GM19240 (cell line): ENCODE measurements around the gene SOX1.

Experiments used
- DNase-seq: peaks from one replicate; pipeline ENCODE4 v3.0.0; 2011; ENCODE audit warnings: low spot score; ENCODE audit not compliant: insufficient read length

The SOX1 gene

DNA sequence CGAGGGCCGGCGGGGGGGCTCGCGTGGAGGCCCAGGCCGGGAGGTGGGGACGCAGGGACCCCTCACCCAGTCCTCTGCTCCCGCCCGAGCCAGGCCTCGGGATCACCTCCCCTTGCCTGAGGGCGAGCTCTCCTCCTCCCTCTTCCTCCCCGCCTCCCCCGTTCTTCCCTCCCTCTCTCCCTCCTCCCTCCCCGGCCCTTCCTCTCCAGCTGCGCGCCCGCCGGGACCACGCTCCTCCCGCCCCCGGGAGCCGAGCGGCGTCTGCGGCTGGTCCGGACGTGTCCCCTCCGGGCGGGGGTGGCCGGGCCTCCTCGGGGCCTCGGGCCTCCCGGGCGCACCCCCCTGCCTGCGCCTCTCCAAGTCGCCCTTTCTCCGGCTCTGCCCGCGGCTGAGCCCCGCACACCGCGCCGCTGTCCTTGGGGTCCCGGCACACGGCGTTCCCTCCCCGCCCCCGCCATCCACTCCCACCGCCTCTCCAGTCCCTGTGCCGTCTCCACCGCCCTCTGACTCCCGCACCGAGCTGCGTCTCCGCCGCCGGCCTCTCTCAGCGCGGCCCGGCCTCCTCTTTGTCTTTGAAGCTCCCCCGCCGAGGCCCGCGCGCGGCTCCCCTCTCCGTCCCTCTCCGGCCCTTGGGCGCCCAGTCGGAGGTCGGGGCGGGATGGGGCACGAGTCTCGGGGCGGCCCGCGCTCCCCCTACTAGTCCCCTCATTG lies 5.7 kb downstream of the SOX1 start:
- DNase-seq: no peak

DNA sequence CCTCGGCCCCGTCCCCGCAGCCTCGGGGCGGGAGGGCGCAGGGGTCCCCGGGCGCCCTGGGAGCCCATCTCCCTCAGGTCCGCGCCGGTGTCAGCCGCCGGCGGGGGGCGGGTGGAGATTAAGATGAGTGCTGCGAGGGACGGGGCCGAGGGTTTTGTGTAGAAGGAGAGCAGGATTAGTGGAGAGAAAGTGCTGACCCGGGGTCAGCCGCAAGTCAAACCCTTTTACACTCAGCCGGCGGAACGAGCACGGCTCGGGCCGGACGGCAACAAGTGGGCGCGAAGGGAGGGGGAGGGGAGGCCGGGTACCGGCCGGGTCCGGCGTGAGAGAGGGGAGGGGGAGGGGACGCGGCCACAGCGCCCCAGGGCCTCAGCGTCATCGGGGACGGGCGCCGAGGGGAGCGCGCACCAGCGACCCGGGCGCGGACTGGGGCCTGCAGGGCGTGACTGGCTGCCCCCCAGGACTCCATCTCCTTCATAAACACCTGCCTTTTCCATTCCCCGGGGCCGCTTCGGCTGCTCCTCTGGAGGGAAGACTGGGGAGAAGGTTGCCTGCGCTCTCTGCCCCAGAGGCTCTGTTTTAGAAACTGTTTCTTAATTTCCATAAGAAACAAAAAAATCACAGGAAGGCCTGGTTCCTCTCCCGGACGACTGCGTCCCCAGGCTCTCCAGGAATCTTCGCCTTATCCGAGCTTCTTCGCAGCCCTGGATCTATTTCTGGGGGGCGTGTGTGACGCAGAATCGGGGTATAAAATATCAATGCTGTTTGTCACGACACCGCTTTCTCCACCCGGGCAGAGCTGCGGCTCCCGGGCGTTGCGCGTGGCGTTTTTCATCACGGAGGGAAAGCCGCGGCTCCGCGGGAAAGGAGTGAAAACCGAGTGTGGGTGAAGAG lies 6.5 kb downstream of the SOX1 start:
- no peak for DNase-seq

DNA sequence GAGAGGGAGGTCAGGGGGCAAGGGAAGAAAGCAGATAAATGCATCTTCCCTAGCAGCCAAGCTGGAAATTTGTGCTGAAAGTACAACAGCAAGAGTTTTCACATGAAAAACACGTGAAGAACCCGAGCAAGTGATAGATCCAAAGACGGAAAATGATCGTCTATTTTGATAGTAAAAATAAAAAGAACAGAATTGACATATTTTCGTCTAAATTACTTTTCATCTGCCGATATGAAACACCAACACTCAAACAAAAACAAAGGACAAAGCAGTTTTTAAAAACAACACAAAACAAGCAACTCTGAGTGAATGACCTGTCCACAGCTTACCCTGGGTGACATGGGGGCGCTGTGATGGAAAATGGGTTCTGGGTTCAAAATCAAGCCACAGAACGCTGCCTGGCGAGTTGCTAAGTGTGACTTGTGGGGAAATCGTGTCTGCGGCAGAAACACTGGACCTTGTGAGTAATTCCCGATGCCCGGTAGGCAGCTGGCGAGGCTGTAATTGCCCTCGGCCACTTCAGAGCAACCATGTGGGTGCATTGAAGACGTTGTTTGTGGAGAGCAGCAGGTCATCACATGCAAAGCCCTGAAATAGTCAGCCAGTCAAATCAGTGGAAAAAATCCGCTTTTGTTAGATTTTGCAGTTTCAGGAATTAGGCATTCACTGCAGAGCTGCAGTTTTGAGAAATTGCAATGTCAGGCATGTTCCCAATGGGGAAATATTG lies 7.4 kb downstream of the SOX1 start:
- DNase-seq: no peak

DNA sequence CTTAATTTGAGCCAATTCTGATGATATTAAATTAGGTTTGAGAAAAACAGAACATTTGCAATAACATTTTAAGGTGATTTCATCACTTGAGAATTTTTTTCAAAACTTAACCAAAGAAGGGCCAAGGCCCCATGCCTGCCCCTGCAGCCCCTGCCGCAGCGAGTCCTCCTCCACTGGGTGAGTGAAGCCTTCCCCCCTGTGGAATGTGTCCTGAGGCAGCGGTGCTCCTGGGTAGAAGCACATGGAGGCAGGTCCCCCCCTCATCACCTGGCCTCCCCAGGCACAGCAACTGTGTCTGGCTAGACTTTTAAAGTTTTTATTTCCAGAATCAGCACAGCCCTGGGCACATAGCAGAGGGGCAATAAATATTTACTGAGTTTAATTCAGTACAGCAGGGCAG lies 10.8 kb downstream of the SOX1 start:
- DNase-seq: no peak

DNA sequence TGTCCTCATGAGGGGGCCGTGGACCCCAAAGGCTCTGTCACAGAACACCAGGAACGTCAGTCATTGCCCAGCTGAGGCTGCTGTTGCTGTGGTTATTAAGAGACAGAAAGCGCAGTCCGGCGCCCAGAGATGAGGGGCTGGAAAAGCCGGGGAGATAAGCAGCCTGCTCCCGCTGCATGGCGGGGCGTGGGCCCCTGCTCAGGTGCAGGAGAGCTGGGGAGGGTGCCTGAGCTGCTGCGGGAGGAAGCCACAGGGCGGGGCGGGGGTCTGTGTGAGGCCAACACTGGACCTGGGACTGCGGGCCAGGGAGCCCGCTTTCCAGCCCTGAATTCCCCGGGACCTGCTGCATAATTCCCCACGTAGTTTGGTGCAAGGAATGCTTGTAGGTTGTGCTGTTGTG lies 11.3 kb downstream of the SOX1 start:
- DNase-seq: no peak

DNA sequence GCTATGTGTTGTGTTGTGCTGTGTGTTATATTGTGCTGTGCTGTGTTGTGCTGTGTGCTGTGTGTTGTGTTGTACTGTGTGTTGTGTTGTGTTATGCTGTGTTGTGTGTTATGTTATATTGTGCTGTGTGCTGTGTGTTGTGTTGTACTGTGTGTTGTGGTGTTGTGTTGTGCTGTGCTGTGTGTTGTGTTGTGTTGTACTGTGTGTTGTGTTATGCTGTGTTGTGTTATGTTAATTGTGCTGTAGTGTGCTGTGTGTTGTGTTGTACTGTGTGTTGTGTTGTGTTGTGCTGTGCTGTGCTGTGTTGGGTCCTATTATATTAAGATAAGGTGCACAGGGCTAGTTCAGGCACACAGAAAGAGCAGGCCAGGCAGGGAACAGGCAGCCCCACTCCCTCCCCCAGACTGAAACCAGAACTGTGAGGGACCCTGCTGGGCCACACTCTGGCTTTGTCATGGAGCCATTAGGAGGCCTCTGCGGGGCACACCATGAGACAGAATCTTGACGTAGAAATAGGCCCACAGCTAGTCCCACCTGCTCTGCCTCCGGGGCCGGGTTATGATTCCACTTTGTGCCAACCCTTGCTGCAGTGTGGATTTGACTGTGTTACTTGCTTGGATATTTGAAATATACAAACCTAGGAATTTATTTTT lies 12.1 kb downstream of the SOX1 start:
- DNase-seq: no peak

DNA sequence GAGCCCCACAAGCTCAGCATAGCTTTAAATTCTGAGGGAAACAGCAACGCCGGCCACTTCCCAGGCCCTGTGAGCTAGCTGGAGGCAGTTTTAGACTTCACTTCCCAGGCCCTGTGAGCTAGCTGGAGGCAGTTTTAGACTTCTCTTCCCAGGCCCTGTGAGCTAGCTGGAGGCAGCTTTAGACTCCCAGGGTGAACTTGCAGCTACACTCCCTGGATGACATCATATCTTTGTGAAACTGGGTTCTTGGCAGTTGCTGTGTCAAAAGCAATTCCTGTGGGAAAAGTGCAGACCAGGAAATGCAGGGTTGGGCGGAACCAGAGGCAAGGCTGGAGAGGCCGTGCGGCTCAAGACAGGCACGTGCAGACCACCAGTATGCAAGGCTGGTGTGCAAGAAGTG lies 12.7 kb downstream of the SOX1 start:
- no peak for DNase-seq

DNA sequence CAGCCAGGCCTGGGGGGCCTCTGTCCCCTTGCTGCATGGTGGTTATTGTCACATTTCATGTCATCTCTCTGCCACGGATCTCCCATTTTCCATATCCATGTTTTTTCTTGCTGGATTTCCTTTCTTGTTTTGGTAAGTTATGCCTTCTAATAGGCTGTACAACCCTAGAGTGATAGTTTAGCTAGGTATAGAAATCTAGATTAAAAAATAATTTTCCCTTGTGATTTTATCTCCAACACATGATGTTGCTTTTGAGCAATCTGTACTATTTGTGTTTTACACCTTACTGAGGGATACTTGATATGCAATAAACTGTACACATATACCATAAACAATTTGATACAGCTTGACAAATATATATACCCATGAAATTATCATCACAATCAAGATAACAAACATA lies 17.0 kb downstream of the SOX1 start:
- DNase-seq: no peak

DNA sequence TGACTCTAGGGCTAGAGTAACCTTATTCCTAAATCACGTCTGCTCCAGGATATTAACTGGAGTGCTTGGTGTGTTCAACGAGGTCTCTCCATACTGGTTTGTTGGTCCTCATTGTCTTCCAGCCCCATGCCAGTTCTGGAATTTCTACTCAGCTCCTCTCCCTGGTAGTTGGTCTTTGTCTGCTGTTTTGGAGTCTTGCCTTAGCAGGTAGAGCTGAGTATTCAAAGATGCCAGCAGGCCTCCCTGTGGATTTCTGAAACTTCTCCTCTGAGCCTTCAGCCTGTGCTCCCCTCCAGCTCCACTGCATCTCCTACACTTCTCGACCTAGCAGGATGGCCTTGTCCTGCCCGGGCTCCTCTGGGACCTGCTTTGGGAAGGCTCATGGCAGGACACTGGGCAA lies 25.5 kb downstream of the SOX1 start:
- DNase-seq: no peak

DNA sequence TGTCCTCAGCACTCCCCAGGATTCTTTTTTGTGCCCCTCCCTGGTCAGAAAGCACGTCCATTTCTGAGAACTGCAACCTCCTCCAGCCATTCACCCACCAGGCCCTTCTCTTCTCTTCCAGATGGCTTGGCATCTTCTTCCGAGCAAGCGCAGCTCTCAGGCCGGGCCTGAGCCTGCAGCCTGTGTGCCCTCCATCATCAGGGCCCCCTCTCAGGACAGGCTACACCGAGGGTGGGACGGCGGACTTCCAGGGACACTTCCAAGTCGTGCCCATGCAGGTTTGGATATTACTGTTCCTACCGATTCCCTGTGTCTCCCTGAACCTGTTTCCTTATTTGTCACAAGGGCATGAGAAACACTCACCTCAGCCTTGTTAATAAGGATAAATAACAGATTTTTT lies 28.4 kb downstream of the SOX1 start:
- DNase-seq: no peak

DNA sequence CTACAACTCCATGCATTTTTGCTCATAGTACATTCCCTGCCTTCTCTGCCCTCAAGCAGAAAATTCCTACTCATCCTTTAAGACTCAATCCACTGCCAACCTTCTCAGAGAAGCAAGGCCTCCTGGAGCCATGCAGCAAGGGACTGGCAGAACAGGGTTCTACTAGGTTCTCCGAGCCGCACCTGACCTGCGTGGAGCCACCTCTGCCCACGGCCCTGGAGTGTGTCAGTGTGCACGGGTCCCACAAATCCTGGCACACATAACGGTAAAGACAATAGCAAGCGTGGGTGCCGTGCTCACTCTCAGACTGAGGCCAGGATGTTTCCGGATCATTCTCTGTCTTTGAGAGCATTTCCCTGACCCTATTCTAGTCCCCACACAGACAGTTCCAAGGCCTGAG lies 30.0 kb downstream of the SOX1 start:
- no peak for DNase-seq

DNA sequence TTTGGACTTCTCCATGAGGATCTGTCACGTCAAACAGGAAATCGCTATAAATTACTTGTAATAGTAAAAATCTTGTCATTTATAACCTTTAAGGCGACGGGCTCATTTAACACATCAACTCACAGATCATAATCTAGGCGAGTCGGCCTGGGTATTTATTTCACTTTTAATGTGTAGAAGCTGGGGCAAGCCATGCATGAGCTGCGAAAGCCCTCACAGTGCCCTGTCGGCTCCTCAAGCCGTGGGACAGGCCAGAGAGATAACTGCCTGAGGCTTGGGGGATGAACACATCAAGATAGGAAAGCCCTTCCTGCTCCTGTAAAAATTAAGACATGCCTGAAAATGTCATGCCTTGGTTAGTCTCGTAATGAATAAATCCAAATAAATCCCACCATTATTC lies 30.8 kb downstream of the SOX1 start:
- no peak for DNase-seq

DNA sequence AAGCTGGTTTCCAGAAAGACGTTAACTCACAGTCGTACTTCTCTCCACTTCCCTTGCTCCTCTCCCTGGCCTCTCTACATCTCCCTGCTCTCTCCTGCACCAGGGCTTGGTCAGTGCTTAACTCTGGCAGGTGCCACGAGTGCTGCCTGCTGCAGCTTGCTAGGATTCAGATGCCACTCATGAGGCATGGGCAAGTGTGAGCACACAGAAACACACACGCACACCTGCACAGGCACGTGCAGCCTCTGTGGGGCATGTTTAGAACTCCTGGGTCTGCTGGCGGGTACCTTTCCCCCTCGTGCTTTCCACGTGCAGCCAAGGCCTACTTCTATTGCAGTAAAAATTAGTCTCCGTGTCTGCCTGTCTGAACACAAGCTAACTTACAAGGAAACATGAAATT lies 31.8 kb downstream of the SOX1 start:
- no peak for DNase-seq

DNA sequence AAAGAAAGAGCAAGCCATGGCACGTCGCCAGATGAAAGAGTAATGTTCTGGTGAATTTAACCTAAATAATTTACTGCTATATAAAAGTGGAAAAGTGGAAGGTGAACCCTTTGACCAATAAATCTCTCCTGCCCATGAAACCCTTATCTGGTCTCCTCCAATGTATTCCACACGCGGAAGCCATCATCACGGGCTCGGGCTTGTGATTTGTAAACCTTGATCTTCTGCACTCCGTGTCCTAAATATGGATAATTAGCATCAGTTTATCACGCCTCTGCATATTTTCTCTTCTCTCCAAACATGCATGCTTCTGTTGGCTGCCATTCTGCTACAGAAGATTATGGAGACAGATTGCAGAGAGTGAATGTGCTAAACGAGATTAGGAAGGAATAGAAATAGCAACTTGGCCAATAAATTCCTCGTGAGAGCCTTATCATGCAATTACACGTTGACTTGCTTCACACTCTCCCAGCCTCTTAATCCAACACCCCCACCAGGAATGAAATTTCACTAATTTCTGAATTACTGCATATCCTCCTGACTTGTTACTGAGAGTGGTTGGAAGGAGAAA lies 34.5 kb downstream of the SOX1 start:
- no peak for DNase-seq

DNA sequence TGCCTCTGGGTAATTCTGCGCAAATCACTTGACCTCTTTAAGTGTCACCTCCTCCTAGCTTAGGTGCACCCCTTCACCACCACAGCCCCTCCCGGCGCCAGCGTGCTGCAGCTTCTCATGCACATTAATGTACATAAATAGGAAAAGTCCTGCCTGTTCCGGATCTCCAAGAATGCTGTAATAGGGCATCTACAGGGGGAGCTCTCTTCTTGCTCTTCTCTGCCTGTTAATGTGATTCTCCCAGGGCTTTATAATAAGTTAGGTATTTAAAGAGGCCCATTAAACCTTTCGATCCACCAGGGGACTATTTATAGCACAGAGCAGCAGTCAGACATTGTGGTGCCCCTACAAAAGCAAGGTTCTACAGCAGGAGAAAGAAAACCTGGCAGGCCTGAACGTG lies 35.3 kb downstream of the SOX1 start:
- no peak for DNase-seq

DNA sequence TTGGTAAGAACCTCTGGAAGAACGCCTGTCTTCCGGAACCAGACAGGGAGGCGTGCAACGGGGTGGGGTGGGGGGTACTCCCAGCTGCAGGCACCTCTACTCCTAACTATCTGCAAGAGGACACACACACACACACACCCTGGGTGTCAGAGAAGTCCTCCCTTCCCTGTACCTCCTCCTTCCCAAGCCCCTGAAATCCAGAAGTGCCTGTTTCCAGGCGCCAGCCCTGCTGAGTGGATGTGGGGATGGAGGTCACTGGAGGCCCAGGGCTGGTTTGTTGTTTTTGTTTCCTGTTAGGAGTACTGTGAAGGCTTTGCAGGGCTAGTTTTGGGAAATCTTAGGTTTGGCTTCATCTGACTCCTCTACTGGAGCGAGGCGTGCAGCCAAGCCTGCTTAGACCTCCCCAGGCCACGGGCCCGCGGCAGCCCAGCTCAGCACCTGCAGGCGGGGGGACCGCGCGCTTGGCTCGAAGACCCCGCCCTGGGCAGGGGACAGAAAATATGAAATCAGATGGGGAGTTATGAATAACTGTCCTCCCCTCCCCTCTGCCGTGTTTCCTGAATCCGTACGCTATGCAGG lies 36.4 kb downstream of the SOX1 start:
- no peak for DNase-seq

DNA sequence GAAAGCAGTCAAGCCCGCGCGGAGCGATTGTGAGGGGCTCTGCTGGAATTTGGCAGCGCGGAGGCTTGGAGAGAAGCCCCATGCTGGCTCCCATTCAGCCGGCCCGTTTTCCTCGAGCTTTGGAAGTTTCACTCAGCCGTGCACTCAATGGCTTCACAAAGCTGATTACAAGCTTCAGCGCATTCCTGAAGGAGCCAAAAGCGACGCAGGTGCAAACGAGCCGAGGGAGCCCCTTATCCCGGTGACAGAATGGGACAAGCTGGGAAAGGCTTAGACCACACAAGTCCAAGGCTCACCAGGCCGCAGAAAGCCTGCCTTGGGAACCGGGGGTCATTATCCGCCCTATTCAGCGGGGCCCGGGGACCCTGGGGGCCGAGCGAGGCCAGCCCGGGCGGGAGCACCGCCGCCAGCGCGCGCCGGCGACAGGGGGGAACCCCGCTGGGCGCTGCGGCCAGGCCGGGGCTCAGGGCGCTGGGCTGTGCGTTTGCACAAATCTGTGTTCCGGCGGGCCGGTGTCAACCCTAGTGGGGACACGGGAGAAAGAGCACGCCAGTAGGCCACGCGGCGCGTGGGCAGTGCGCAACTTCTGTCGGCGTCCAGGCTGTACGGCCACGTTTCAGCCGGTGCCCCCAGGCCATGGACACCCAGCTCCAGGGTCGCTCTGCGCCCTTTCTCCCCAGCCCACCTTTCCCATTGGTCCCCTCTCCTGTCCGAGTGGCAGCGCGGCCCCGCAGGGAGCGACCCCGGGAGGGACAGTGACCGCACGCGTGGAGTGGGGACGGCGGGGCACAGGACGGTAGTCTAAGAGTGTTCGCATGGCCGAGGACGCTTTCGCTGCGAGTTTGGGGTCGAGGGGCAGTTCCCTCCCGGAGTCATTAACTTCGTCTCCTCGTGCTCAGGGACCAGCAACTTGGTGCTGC lies 37.3 kb downstream of the SOX1 start:
- DNase-seq: no peak

DNA sequence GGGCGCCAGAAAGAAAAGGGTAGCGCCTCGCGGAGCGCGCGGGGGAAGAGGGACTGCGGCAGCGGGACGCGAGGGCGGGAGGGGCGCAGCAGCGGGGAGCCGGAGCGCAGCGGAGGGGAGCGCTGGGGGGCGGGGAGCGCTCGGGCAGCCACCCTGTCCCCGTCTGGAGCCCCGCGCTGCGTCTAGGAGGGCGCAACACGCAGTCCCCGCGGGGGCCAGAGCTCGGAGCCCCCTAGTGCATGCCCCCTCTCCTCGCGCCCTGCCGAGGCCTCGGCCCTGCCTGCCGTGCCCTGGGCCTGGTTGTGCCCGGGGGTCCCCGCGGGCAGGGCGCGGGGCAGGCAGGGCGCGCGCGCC lies 37.9 kb downstream of the SOX1 start:
- no peak for DNase-seq

DNA sequence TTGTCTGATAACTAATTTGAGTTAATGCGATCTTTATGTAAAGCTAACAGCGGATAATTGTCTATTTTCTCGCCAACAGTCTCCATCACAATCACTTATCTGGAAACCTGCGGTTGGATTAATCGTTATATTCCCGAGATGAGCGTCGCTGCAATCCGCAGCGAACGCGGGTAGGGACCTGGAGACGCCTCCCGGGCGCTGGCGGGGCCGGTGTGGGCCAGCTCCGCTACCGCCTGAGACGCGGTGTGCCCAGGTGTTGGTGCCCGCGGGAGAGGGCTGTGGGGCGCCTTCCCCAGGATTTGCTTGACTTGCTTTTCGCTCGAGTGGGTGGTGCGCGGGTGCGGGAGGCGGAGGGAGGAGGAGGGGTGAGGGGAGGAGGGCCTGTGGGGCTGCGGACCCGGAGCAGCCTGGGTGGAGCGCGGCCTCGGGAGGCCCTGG lies 38.3 kb downstream of the SOX1 start:
- DNase-seq: no peak

DNA sequence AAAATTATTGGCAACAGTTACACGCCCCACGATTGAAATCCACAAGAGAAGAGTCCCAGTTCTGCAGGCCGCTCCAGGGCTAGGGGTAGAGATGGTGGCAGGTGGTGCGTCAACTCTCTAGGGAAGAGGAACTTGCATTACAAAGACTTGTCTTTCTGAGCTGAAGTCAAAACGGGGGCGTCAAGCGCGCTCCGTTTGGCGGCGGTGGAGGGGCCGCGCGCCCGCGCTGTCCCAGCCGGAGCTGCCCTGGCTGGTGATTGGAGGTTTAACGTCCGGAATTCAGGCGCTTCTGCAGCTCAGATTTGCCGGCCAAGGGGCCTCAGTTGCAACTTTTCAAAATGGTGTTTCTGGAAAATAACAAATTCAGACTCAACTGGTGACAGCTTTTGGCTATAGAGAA lies 38.9 kb downstream of the SOX1 start:
- no peak for DNase-seq
